NT2/D1 (cell line): Measurements from ENCODE around the gene DCANP1.

Experiments
- SUZ12 ChIP-seq: IDR thresholded peaks from 2 replicates; pipeline ENCODE4 v1.6.1; 2011; ENCODE audit not compliant: insufficient read length, insufficient read depth; ENCODE audit errors: extremely low read depth
- YY1 ChIP-seq: IDR thresholded peaks from 2 replicates; pipeline ENCODE4 v1.6.1; 2011; ENCODE audit not compliant: insufficient read length, insufficient read depth
- ZNF274 ChIP-seq: IDR thresholded peaks from 2 replicates; pipeline ENCODE4 v1.6.1; 2011; ENCODE audit warnings: mild to moderate bottlenecking, low read depth, low read length

GRCh38 chr5:135422419-135422818, 24.7 kb downstream of the DCANP1 start:
- TF ChIP-seq ZNF274, result no peak
- no peak for TF ChIP-seq YY1
- TF ChIP-seq SUZ12, result no peak
